ENCODE results near the gene MYO18B.
"Not testable (repeated sequence)": the region's sequence is repeated elsewhere in the genome, so short reads cannot be mapped to it uniquely, and the experiment has no call there.

The MYO18B gene

GRCh38 chr22:25942856-25943411, 200.9 kb downstream of the MYO18B start:
- DNase-seq (ENCODE audit: low spot score), result no peak

DNA sequence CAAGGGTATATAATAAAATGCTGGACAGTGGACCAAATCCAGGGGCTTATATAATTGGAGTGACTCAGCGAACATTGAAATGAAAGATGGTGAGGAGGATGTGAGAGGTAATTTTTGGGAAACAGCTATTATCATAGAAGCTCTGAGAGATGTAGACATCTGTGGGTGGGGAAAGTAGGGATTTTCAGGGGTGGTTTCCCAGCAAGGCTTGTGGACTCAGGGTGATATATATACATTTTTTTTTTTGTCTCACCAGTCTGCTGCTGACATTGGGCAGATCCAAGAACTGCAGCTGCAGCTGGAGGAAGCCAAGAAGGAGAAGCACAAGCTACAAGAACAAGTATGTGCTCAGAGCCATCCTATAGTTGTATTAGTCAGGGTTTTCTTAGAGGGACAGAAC, 208.1 kb downstream of the MYO18B start:
- DNase-seq (ENCODE audit: low spot score), result no peak

GRCh38 chr22:25953276-25953675, 211.3 kb downstream of the MYO18B start:
- no peak for DNase-seq (ENCODE audit: low spot score)

- DNase-seq (ENCODE audit: low spot score), result no peak
These were observed 211.9 kb downstream of the MYO18B start for GRCh38 chr22:25953919-25954318.

- DNase-seq (ENCODE audit: low spot score), result no peak
These were observed 213.3 kb downstream of the MYO18B start for GRCh38 chr22:25955323-25955722.

DNA sequence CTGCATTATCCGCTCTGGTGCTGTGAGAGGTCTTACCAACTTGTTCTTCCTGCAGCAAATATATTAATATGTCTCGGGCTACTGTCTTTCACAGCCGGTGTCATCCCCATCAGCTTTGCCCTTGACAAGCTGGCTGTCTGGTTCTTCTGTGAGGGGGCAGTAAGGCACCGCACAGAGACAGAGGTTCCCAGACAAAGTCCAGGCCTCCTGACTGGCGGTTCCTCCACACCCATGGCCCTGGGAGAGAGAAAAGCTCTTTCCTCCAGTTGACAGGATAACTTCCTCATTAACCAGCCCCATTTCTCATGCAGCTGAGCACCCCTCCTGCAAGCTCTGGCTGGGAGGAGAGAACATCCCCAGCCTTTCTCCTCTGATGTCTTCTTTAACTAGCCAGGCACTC, 214.8 kb downstream of the MYO18B start:
- DNase-seq (ENCODE audit: low spot score), result no peak

DNA sequence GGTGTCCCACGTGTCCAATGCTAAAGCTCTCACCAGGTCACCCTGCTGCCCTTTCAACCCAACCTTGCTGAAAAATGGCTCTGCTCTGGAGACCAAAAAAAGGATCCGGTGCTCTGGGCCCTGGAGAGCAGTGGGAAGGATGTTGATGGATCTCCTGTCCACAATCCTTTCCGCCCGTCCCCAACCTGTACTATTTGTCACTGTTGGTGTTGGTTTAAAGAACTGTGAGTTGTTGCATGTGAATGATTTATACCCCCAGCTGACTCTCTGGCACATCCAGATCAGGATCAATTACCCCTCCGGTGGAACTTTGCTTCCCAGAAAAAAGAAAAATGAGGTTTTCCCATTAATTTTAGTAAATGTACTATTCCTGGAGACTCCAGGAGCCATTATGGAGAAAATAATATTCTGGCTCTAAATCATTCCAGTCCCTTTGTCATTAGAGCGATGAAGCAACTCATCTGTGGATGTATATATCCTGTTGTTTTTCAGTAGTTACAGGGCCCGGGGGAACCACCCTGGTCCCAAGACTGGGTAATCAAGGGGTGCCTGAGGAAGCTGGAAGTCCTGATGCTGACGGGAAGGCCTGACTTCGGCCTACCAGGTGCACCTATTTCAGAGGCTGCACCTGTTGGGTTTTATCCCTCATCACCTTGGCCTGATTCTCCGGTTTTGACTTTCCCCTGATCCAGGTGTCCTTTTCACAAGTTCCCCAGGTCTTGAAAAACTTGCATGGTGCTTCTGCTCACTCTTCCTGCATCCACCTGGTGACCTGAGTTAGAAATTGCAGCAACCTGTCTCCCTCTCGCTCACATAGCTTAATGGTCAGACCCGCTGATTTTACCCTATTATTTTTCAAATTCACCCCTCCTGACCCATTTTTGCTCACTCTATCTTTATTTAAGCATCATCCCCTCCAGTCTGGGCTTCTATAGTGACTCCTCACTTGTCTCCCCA, 218.1 kb downstream of the MYO18B start:
- no peak for DNase-seq (ENCODE audit: low spot score)

DNA sequence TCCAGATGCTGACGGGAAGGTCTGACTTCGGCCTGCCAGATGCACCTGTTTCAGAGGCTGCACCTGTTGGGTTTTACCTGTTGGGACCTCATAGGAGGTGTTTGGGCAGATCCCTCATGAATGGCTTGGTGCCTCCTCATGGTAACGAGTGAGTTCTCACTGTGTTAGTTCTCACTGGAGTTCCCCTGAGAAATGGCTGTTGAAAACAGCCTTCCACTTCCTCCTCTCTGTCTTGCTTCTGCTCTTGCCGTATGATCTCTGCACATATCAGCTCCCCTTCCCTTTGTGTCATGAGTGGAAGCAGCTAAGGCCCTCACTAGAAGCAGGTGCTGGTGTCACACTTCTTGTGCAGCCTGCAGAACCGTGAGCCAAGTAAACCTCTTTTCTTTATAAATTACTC, 219.7 kb downstream of the MYO18B start:
- no peak for DNase-seq (ENCODE audit: low spot score)

DNA sequence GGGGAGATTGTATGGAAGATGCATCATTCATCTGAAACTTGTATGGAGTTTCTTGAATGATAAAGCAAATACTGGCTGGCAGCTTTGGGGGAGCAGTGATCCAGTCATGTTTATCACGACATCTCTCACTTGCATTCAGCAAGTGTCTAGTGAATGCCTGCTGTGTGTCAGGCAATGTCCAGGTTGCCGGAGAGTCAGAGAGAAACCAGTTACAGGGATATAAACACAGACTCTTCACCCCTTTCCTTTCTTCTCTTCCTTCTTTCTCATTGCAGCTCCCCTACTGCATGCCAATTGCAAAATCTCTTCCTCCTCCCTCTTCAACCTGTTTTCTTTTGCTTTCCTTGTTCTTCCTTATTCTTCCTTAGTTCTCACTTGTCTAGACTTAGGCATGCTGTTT, 220.7 kb downstream of the MYO18B start:
- DNase-seq (ENCODE audit: low spot score), result no peak

DNA sequence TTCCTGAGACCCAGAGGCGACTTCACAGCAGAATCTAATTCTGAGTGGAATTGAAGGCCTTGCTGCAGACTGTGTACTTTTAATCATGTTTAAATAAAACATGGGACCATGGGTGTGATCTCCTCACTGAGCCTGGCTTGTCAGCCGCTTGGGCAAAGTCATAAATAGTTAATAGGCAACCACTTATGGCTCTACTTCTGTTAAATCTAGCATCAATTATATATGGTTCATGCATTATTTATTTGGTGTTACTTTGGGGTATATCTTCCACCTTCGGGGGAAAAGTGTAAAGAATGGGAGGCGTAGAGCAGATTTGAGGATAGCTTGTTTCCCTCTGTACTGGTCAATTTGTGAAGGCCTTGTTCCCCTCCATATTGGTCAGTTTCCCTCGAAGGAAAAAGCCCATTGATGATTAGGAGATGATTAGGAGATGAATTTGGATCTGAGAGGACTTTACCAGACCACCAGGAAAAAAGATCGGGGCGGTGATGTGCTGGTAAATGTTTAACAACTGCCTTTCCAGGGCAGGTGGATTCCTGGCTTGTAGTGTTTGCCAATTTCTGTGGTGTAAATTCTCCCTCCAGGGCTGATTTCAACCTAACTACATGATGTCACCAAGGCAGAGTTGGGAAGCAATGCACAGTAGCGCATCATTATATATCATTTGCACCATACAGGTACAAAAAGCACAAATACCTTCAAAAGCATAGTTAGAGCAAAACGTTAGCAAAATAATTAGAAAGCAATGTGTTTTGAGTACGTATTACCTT, 223.2 kb downstream of the MYO18B start:
- no peak for DNase-seq (ENCODE audit: low spot score)

GRCh38 chr22:25966448-25966913, 224.5 kb downstream of the MYO18B start:
- no peak for DNase-seq (ENCODE audit: low spot score)

DNA sequence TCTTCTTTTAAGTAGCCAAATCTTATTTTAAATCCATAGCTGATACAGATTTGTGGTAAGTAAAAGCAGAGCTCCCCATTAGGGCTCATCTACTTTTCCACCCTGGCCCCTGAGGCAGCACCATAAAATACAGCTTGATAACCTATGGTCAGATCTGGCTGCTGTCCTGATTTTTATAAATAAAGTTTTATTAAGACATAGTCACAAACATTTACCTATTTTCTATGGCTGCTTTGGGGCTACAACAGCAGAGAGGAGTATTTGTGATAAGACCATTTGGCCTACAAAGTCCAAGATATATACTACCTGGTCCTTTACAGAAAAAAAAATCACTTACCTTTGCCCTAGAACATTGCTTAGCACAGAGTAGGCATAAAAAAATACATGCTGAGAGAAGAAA, 227.3 kb downstream of the MYO18B start:
- DNase-seq (ENCODE audit: low spot score), result no peak

GRCh38 chr22:25969901-25970300, 227.9 kb downstream of the MYO18B start:
- no peak for DNase-seq (ENCODE audit: low spot score)

DNA sequence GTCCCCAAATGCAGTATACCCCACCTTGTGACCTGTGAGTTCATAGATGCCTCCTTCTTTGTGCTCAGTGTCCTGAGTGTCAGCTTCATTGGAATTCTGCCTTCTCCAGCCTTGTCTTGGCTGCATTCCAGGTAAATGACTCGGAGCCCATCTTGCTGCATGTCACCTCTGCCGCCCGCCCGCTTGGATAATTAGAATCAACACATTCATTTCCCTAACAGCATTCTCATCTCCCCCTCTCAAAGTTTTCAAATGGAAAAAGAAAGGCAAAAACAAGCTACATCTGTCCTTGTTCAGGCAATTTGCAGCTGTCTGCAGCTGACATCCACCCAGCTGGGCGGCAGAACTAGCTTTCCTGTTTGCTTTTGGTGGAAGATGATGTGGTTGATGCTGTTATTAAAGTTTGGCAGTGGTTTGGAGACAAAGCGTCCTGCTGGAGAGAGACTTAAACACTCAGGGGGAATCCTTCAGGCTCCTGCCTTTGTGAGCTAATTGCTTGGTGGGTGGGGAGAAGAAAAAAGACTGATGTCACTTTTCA, 228.5 kb downstream of the MYO18B start:
- no peak for DNase-seq (ENCODE audit: low spot score)

- no peak for DNase-seq (ENCODE audit: low spot score)
These were observed 229.2 kb downstream of the MYO18B start for GRCh38 chr22:25970999-25971811.

DNA sequence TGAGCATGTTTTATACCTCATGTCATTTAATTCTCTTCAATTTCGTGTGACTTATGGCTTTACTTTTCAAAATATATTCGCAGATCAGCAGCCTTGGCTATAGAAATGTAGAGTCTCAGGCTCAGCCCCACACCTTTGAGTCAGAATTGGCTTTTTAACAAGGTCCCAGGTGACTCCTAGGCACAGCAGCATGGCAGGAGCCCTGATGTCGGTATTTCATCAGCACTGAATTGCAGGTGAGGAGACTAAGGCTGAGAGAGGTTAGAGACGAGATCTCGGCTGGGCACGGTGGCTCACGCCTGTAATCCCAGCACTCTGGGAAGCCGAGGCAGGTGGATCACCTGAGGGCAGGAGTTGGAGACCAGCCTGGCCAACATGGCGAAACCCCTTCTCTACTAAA, 230.4 kb downstream of the MYO18B start:
- no peak for DNase-seq (ENCODE audit: low spot score)

DNA sequence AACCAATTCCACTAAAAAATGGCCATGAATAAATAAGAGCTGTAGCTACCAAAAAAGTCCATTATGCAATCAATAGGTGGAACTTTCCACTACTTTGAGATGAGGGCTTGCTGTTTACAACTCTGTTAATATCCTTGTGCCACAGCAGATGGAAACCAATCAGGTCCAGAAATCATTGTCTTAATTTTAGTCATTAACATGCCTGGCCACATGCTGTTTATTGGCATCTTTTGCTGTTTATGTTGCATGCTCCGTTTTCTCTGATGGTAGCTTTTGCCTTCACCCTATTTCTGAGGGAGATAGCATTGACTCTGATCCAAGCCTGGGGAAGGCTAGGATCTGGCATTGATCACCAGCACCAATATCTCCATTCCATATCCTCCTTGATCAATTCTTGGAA, 234.4 kb downstream of the MYO18B start:
- no peak for DNase-seq (ENCODE audit: low spot score)

GRCh38 chr22:25979968-25980367, 238.0 kb downstream of the MYO18B start:
- no peak for DNase-seq (ENCODE audit: low spot score)

- DNase-seq (ENCODE audit: low spot score), result not testable (repeated sequence)
These were observed 242.9 kb downstream of the MYO18B start for GRCh38 chr22:25984911-25985310.

DNA sequence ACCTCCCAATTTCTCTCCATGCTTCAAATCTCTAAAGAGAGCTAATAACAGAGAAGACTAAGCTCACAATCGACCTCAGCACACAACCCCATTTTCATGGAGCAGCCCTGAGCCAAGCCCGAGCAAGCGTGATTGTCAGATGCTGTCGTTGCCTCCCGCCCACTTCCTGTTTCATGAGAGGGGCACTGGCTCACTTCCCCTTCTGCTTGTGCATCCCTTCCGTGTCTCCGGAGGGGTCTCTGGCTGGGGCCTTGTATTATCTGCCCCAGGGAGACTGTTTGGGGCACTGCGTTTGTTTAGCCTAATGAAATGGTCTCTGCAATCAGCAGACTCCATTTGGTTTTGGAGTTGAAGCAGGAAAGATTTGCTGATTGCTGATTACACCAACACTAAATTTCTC, 246.0 kb downstream of the MYO18B start:
- DNase-seq (ENCODE audit: low spot score), result no peak

GRCh38 chr22:25990940-25991339, 249.0 kb downstream of the MYO18B start:
- no peak for DNase-seq (ENCODE audit: low spot score)

GRCh38 chr22:25992331-25992730, 250.3 kb downstream of the MYO18B start:
- no peak for DNase-seq (ENCODE audit: low spot score)
